HepG2 (cell line): ENCODE measurements around the gene LRRC8E. TPM values are rescaled to one million over a fixed set of nuclear protein-coding genes. Genes with fewer than 3 reads are reported as not detected.

ENCODE experiments used
- ATAC-seq: fragments of 200-7000 bp; cut with Tn5 transposase; 3 replicates; pipeline ENCODE4 v1.9.1; 2020; ENCODE audit warnings: mild to moderate bottlenecking, moderate library complexity
- BruUV-seq: library from RNA; stranded (reverse); fragments of 400-500 nt; replicated peaks from 2 replicates; lab custom pipeline; 2021; lab: Mats Ljungman, UMichigan
- CTCF ChIA-PET: fragments of 300-600 bp; formaldehyde crosslinking; extraction: SDS; loops from one replicate; lab custom pipeline; 2021; ENCODE audit warnings: low total read pairs, inconsistent platforms, low intra/inter-chr PET ratio; lab: Yijun Ruan, JAX
- POLR2A ChIA-PET: fragments of 350-600 bp; sonication (Branson Sonifier 250); formaldehyde crosslinking; loops from one replicate; lab custom pipeline; 2020; ENCODE audit warnings: antibody characterized with exemption, inconsistent platforms; lab: Yijun Ruan, JAX
- DNase-seq: peaks from one replicate; pipeline ENCODE4 v3.0.0-alpha.2; 2015; ENCODE audit warnings: low spot score
- FAIRE-seq: peaks from 3 replicates; lab custom pipeline; 2011; peaks lifted over from hg19 to GRCh38; lab: Jason Lieb, UNC
- H2AFZ ChIP-seq: one replicate; pipeline ENCODE4 v1.6.1; 2011; ENCODE audit warnings: low read length, inconsistent platforms
- H3K27ac ChIP-seq: fragments of 300-600 bp; 3 replicates; pipeline ENCODE4 v1.8.0; 2011; ENCODE audit warnings: mixed run types, mild to moderate bottlenecking, mixed read lengths, low read length, inconsistent platforms; ENCODE audit not compliant: insufficient read depth; ENCODE audit errors: extremely low read length
- H3K27me3 ChIP-seq, 2 experiments: fragments of 200-600 bp in 1 of 2; 2 replicates in 1 of 2; 3 replicates in 1 of 2; pipeline versions ENCODE4 v1.6.0 to v1.8.0; 2011; ENCODE audit warnings: low read length in 2 of 2, mild to moderate bottlenecking in 2 of 2, moderate library complexity in 2 of 2, inconsistent platforms in 1 of 2; ENCODE audit not compliant: insufficient read depth in 2 of 2, control insufficient read depth in 1 of 2
- H3K36me3 ChIP-seq, 2 experiments: fragments of 200-600 bp in 1 of 2; replicated peaks in 1 of 2; 2 replicates in 1 of 2; 3 replicates in 1 of 2; pipeline versions ENCODE4 v1.5.1 to v1.8.0; 2011; ENCODE audit warnings: low read length in 2 of 2, inconsistent platforms in 1 of 2; ENCODE audit not compliant: insufficient read depth in 2 of 2, control insufficient read depth in 1 of 2
- H3K4me1 ChIP-seq: 2 replicates; pipeline ENCODE4 v1.5.1; 2012; ENCODE audit warnings: low read length, inconsistent platforms; ENCODE audit not compliant: insufficient read depth
- H3K4me2 ChIP-seq: 2 replicates; pipeline ENCODE4 v1.6.0; 2011; ENCODE audit warnings: low read depth, low read length, inconsistent platforms
- H3K4me3 ChIP-seq, 3 experiments: fragments of 200-600 bp in 1 of 3; sonication (generic), shearing (Covaris generic) in 1 of 3; replicated peaks in 1 of 3; 2 replicates each; pipeline ENCODE4 v1.5.1; 2011 to 2016; ENCODE audit warnings: low read length in 3 of 3, inconsistent platforms in 2 of 3, low read depth in 2 of 3, mild to moderate bottlenecking in 2 of 3, control low read depth in 1 of 3, mixed read lengths in 1 of 3; ENCODE audit not compliant: insufficient read depth in 1 of 3
- H3K79me2 ChIP-seq: one replicate; pipeline ENCODE4 v1.6.1; 2011; ENCODE audit warnings: low read length, inconsistent platforms; ENCODE audit not compliant: insufficient read depth
- H3K9ac ChIP-seq: 2 replicates; pipeline ENCODE4 v1.6.0; 2011; ENCODE audit warnings: mild to moderate bottlenecking, low read depth, low read length, inconsistent platforms; ENCODE audit not compliant: insufficient read depth
- H3K9me3 ChIP-seq: 2 replicates; pipeline ENCODE4 v1.5.1; 2012; ENCODE audit warnings: mild to moderate bottlenecking, low read length
- H4K20me1 ChIP-seq: 2 replicates; pipeline ENCODE4 v1.6.0; 2011; ENCODE audit warnings: inconsistent platforms, mild to moderate bottlenecking, low read length, moderate library complexity; ENCODE audit not compliant: insufficient read depth
- ARID2 ChIP-seq: sonication (generic); formaldehyde crosslinking; IDR thresholded peaks from 2 replicates; pipeline ENCODE4 v1.8.1; 2022; ENCODE audit warnings: mild to moderate bottlenecking, missing genetic modification reagents, borderline replicate concordance
- CHD2 ChIP-seq: IDR thresholded peaks from 2 replicates; pipeline ENCODE4 v1.6.1; 2011; ENCODE audit warnings: low read depth, low read length, improper control_type of control experiment
- ESRRA ChIP-seq: sonication (generic); formaldehyde crosslinking; IDR thresholded peaks from 2 replicates; pipeline ENCODE4 v1.5.1; 2020; ENCODE audit warnings: mild to moderate bottlenecking, low read depth, missing genetic modification reagents
- JUNB ChIP-seq: sonication (generic); formaldehyde crosslinking; IDR thresholded peaks from 2 replicates; pipeline ENCODE4 v1.8.0; 2022; ENCODE audit warnings: missing genetic modification reagents, mild to moderate bottlenecking, borderline replicate concordance
- RNF2 ChIP-seq: fragments of 450-650 bp; conservative IDR thresholded peaks from 2 replicates; pipeline ENCODE4 v1.6.1; 2016; ENCODE audit warnings: low read depth
- SMC3 ChIP-seq: IDR thresholded peaks from 2 replicates; pipeline ENCODE4 v1.6.1; 2011; ENCODE audit warnings: low read length, improper control_type of control experiment
- ZNF180 ChIP-seq: sonication (generic); formaldehyde crosslinking; IDR thresholded peaks from 2 replicates; pipeline ENCODE4 v1.4.0; 2020; ENCODE audit warnings: low read depth, missing genetic modification reagents, borderline replicate concordance
- ZNF550 ChIP-seq: sonication (generic); formaldehyde crosslinking; IDR thresholded peaks from 2 replicates; pipeline ENCODE4 v1.4.0; 2020; ENCODE audit warnings: mild to moderate bottlenecking, missing genetic modification reagents, borderline replicate concordance
- ZNF576 ChIP-seq: sonication (generic); formaldehyde crosslinking; IDR thresholded peaks from 2 replicates; pipeline ENCODE4 v1.4.0; 2020; ENCODE audit warnings: mild to moderate bottlenecking, missing genetic modification reagents
- WGBS: methylation state at CpG from one replicate; pipeline ENCODE4 v1.1.6; 2017; ENCODE audit warnings: low lambda C conversion rate; 5-methylcytosine and 5-hydroxymethylcytosine counted together
- in situ Hi-C: cut with HindIII; loops from 2 replicates; pipeline ENCODE4 v1.10.0; 2017; ENCODE audit warnings: low pct_unique_long_range_greater_than_20kb; ENCODE audit not compliant: extremely low pct_ligation_motif_present
- intact Hi-C: fragments of 100-400 bp; cut with micrococcal nuclease; formaldehyde crosslinking; loops from one replicate; pipeline ENCODE4 v1.10.0; 2022; ENCODE audit not compliant: unreplicated experiment
- polyA plus RNA-seq, 8 experiments: library from polyadenylated mRNA; depleted of rRNA in 3 of 8; stranded (reverse) in 7 of 8; unstranded in 1 of 8; fragments of >200 nt; fragmentation: Illumina TruSeq in 4 of 8; extraction: Trizol in 4 of 8; gene quantifications; 2 replicates each; pipeline versions ENCODE4 v1.2.1 to v1.2.3, GENCODE V29; 2011 to 2016; ENCODE audit warnings: low read depth in 4 of 8, missing spikeins in 1 of 8, mixed read lengths in 1 of 8; ENCODE audit not compliant: insufficient read depth in 1 of 8
- total RNA-seq, 5 experiments: library from RNA; depleted of rRNA; stranded (reverse); fragments of >200 nt; fragmentation: Illumina TruSeq; extraction: Trizol; gene quantifications; 2 replicates each; pipeline ENCODE4 v1.2.3, GENCODE V29; 2016; ENCODE audit warnings: low read depth in 1 of 5
- TF ChIP-seq, protein P1 (sequence below): sonication (generic); formaldehyde crosslinking; IDR thresholded peaks from 2 replicates; pipeline ENCODE4 v1.8.1; 2023; ENCODE audit warnings: missing genetic modification reagents, inconsistent platforms, borderline replicate concordance

LRRC8E gene
- total and polyA plus RNA-seq, 2 of the 13 experiments (the other 11 are each of a cell fraction or from before 2014, with no cell fraction given) = 8.0 to 10.3 TPM

GRCh38 chr19:7857727-7858108, 30.6 kb upstream of the LRRC8E start:
- POLR2A ChIA-PET = interaction anchor here (1.0 kb wide), 1 partner anchor 11 kb away, joined by 4 read pairs; no protein-coding TSS in a partner anchor
- H3K9me3 ChIP-seq = no peaks in the 10 kb centered on the region
- DNase-seq = no peak
- H3K36me3 ChIP-seq = no peaks in the 10 kb centered on the region
- no peak overlapping the region for H3K4me2 ChIP-seq
- TF ChIP-seq ARID2 (CRISPR knock-in tag) = no peak
- TF ChIP-seq, protein P1, sequence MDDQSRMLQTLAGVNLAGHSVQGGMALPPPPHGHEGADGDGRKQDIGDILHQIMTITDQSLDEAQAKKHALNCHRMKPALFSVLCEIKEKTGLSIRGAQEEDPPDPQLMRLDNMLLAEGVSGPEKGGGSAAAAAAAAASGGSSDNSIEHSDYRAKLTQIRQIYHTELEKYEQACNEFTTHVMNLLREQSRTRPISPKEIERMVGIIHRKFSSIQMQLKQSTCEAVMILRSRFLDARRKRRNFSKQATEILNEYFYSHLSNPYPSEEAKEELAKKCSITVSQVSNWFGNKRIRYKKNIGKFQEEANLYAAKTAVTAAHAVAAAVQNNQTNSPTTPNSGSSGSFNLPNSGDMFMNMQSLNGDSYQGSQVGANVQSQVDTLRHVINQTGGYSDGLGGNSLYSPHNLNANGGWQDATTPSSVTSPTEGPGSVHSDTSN (CRISPR knock-in tag) = no peak
- H3K4me3 ChIP-seq = no peak overlapping the region
- peaks cover 15% of the 10 kb centered on the region for H3K4me1 ChIP-seq
- H2AFZ ChIP-seq = no peak overlapping the region
- WGBS = 94% methylated on average over 2 of the region's 8 CpGs
- in situ Hi-C loops (no loop called here), intact Hi-C loops (no loop called here)
- H4K20me1 ChIP-seq = no peaks in the 10 kb centered on the region
- no peaks in the 10 kb centered on the region; a peak in 1 of 5 replicates for H3K27me3 ChIP-seq
- H3K27ac ChIP-seq = no peak overlapping the region
- no peaks in the 10 kb centered on the region for H3K79me2 ChIP-seq
- BruUV-seq = no TSS peak
- no peak overlapping the region for H3K9ac ChIP-seq
- ATAC-seq = no peak
- no peak for FAIRE-seq
- CTCF ChIA-PET = no interaction called here

DNA sequence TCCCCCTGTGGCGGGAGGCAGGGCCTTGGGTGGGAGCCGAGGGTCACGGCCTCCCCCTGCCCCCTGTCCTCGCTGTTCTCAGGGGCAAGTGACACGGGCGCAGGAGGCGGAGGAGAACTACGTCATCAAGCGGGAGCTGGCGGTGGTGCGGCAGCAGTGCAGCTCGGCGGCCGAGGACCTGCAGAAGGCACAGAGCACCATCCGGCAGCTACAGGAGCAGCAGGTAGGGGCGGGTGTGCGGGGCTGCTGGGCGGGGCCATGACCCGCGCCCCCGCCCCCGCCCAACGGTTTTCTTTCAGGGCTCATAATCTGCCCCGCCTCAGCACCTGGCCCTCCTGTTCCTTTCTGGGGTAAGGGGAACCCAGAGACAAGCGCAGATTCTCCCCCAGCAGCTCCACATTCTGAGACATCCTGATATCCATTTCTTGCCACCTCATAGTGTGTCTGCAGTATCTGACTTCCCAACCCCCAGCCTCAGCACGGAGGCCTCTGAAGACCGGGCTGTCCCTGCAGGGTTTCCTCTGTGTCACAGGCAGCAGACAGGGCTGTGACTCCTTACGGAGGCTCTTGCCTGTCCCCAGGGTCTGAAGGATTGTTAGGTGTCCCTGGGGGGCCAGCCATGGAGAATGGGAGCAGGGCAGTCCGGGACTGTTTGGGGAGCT, 30.1 kb upstream of the LRRC8E start:
- WGBS = 73% methylated on average over 26 of the region's 29 CpGs
- H3K79me2 ChIP-seq = no peaks in the 10 kb centered on the region
- H3K4me1 ChIP-seq = peaks cover 11% of the 10 kb centered on the region
- no peaks in the 10 kb centered on the region for H4K20me1 ChIP-seq
- H3K9me3 ChIP-seq = no peaks in the 10 kb centered on the region
- H3K36me3 ChIP-seq = no peaks in the 10 kb centered on the region
- DNase-seq (no peak), FAIRE-seq (no peak), ATAC-seq (no peak)
- H3K9ac ChIP-seq = no peak overlapping the region
- intact Hi-C loops (no loop called here), in situ Hi-C loops (no loop called here)
- no peak overlapping the region for H3K4me2 ChIP-seq
- H3K4me3 ChIP-seq = no peak overlapping the region
- POLR2A ChIA-PET = interaction anchor here (0.6 kb wide), 1 partner anchor 572 kb away, joined by 3 read pairs; no protein-coding TSS in a partner anchor
- H3K27ac ChIP-seq = no peak overlapping the region
- H3K27me3 ChIP-seq = no peaks in the 10 kb centered on the region; a peak in 1 of 5 replicates
- BruUV-seq = no TSS peak
- no peak overlapping the region for H2AFZ ChIP-seq
- CTCF ChIA-PET = no interaction called here
- TF ChIP-seq ZNF576 (CRISPR knock-in tag) = no peak
- TF ChIP-seq JUNB (CRISPR knock-in tag) = no peak
- no peak for TF ChIP-seq SMC3
- TF ChIP-seq ZNF180 (CRISPR knock-in tag) = no peak
- no peak for TF ChIP-seq CHD2
- TF ChIP-seq ESRRA (CRISPR knock-in tag) = no peak
- no peak for TF ChIP-seq RNF2
- TF ChIP-seq ZNF550 = no peak
